NT2/D1 (cell line): ENCODE data around the gene SPOCK1.

ENCODE experiments used
- DNase-seq: peaks from one replicate; pipeline ENCODE4 v3.0.0-alpha.2; 2011; ENCODE audit warnings: low read depth, low spot score
- H3K27me3 ChIP-seq: 2 replicates; pipeline ENCODE4 v1.6.0; 2011; ENCODE audit warnings: mild to moderate bottlenecking; ENCODE audit not compliant: insufficient read length, insufficient read depth
- H3K36me3 ChIP-seq: 2 replicates; pipeline ENCODE4 v1.6.1; 2011; ENCODE audit warnings: mild to moderate bottlenecking, low read length, mixed read lengths; ENCODE audit not compliant: insufficient read depth, insufficient read length
- H3K4me1 ChIP-seq: 2 replicates; pipeline ENCODE4 v1.5.1; 2011; ENCODE audit not compliant: insufficient read depth, insufficient read length
- H3K4me3 ChIP-seq: 2 replicates; pipeline ENCODE4 v1.5.1; 2011; ENCODE audit warnings: low read depth; ENCODE audit not compliant: insufficient read length
- H3K9ac ChIP-seq: 2 replicates; pipeline ENCODE4 v1.6.0; 2011; ENCODE audit warnings: low read depth; ENCODE audit not compliant: insufficient read length
- H3K9me3 ChIP-seq: 2 replicates; pipeline ENCODE4 v1.5.1; 2011; ENCODE audit warnings: mild to moderate bottlenecking, low read length; ENCODE audit not compliant: insufficient read depth
- SUZ12 ChIP-seq: IDR thresholded peaks from 2 replicates; pipeline ENCODE4 v1.6.1; 2011; ENCODE audit not compliant: insufficient read length, insufficient read depth; ENCODE audit errors: extremely low read depth
- YY1 ChIP-seq: IDR thresholded peaks from 2 replicates; pipeline ENCODE4 v1.6.1; 2011; ENCODE audit not compliant: insufficient read length, insufficient read depth
- ZNF274 ChIP-seq: IDR thresholded peaks from 2 replicates; pipeline ENCODE4 v1.6.1; 2011; ENCODE audit warnings: mild to moderate bottlenecking, low read depth, low read length

SPOCK1 gene

GRCh38 chr5:137199966-137200365 lies 299.2 kb downstream of the SPOCK1 start:
- H3K36me3 ChIP-seq: no peaks in the 10 kb centered on the region
- H3K27me3 ChIP-seq: no peaks in the 10 kb centered on the region
- TF ChIP-seq YY1 (no peak), SUZ12 (no peak), ZNF274 (no peak)
- H3K4me3 ChIP-seq: no peak overlapping the region
- H3K9ac ChIP-seq: no peak overlapping the region
- no peak for DNase-seq
- H3K9me3 ChIP-seq: 0 out of 2 replicates have a peak, but pooled peaks cover 4% of the 10 kb centered on the region
- H3K4me1 ChIP-seq: peaks cover 4% of the 10 kb centered on the region

- Histone ChIP-seq H3K4me1 (peaks cover 4% of the 10 kb centered on the region), H3K36me3 (no peaks in the 10 kb centered on the region), H3K9ac (no peak overlapping the region), H3K4me3 (no peak overlapping the region), H3K9me3 (0 out of 2 replicates have a peak, but pooled peaks cover 4% of the 10 kb centered on the region), H3K27me3 (no peaks in the 10 kb centered on the region)
- no peak for TF ChIP-seq ZNF274
- TF ChIP-seq YY1: no peak
- TF ChIP-seq SUZ12: no peak
- no peak for DNase-seq
Observed at GRCh38 chr5:137199201-137199600, 299.9 kb downstream of the SPOCK1 start.

GRCh38 chr5:137195483-137195882 lies 303.6 kb downstream of the SPOCK1 start:
- no peak for TF ChIP-seq YY1
- no peak for TF ChIP-seq ZNF274
- TF ChIP-seq SUZ12: no peak
- no peak for DNase-seq
- Histone ChIP-seq H3K27me3 (no peaks in the 10 kb centered on the region), H3K36me3 (no peaks in the 10 kb centered on the region), H3K9ac (no peak overlapping the region), H3K9me3 (0 out of 2 replicates have a peak, but pooled peaks cover 4% of the 10 kb centered on the region), H3K4me1 (peaks cover 4% of the 10 kb centered on the region), H3K4me3 (no peak overlapping the region)

GRCh38 chr5:137194300-137194699 lies 304.8 kb downstream of the SPOCK1 start:
- no peaks in the 10 kb centered on the region for H3K4me1 ChIP-seq
- H3K4me3 ChIP-seq: no peak overlapping the region
- H3K9ac ChIP-seq: no peak overlapping the region

GRCh38 chr5:137192293-137192743 lies 306.8 kb downstream of the SPOCK1 start:
- Histone ChIP-seq H3K9me3 (no peaks in the 10 kb centered on the region), H3K4me1 (no peaks in the 10 kb centered on the region), H3K27me3 (no peaks in the 10 kb centered on the region), H3K36me3 (no peaks in the 10 kb centered on the region), H3K9ac (no peak overlapping the region), H3K4me3 (no peak overlapping the region)
- DNase-seq: no peak
- TF ChIP-seq YY1 (no peak), SUZ12 (no peak), ZNF274 (no peak)

More at GRCh38 chr5:137194300-137194699, 304.8 kb downstream of the SPOCK1 start:
- H3K36me3 ChIP-seq: no peaks in the 10 kb centered on the region
- TF ChIP-seq ZNF274: no peak
- no peak for TF ChIP-seq SUZ12
- TF ChIP-seq YY1: no peak
- DNase-seq: no peak
- no peaks in the 10 kb centered on the region for H3K27me3 ChIP-seq
- 0 out of 2 replicates have a peak, but pooled peaks cover 4% of the 10 kb centered on the region for H3K9me3 ChIP-seq

- no peak for TF ChIP-seq YY1
- TF ChIP-seq SUZ12: no peak
- TF ChIP-seq ZNF274: no peak
- H3K4me3 ChIP-seq: no peak overlapping the region
- H3K9me3 ChIP-seq: no peaks in the 10 kb centered on the region
- H3K36me3 ChIP-seq: no peaks in the 10 kb centered on the region
- no peaks in the 10 kb centered on the region for H3K27me3 ChIP-seq
- H3K4me1 ChIP-seq: no peaks in the 10 kb centered on the region
- H3K9ac ChIP-seq: no peak overlapping the region
- no peak for DNase-seq
Observed at GRCh38 chr5:137191179-137191578, 307.9 kb downstream of the SPOCK1 start.

- no peak for TF ChIP-seq ZNF274
- TF ChIP-seq YY1: no peak
- TF ChIP-seq SUZ12: no peak
Observed at GRCh38 chr5:137190441-137190840, 308.7 kb downstream of the SPOCK1 start.

More at GRCh38 chr5:137190441-137190840, 308.7 kb downstream of the SPOCK1 start:
- DNase-seq: no peak
- Histone ChIP-seq H3K27me3 (no peaks in the 10 kb centered on the region), H3K4me1 (no peaks in the 10 kb centered on the region), H3K9ac (no peak overlapping the region), H3K36me3 (no peaks in the 10 kb centered on the region), H3K4me3 (no peak overlapping the region), H3K9me3 (no peaks in the 10 kb centered on the region)
